ENCODE measurements around the gene GPAM. TPM values are rescaled to one million over a fixed set of nuclear protein-coding genes. Genes with fewer than 3 reads are reported as not detected.

GPAM gene
- total RNA-seq, 2 donors from 2014 or later = 8.5 to 11.2 TPM

DNA sequence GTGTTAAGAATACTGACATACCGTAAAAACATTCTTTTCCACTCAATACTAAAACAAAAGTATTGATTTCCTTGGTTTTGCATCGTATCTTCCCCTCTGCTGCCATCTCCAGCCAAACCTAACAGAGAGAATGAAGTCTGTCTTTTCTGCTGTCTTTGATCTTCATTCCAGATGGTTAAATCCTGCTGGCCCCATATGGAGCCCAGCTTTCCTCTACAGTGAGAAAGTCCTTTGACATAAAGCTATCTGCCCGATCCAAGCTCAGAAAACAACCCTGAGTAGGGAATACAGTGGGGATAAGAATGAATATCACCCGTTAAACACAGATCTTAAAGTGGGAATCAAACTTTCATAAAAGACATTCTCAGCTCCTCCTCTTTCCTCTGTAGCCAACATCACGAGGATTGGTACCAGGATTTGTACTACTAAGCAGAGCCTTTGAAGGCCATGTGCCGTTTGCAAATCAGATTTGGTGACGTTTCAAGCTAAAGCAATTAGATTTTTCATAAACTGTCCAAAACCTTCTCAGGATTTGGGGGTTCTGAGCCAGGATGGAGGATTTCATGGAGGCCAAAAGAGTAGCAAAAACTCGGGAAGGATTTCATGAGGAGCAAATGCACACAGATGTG lies 30.8 kb upstream of the GPAM start:
- ATAC-seq (ENCODE audit: insufficient number of reproducible peaks, low FRiP score, low read depth) (no peak), DNase-seq (ENCODE audit: low spot score) (no peak)
- peaks cover 0 to 5% of the 10 kb centered on the region in 2 donors for H3K4me1 ChIP-seq (ENCODE audit: control insufficient read depth in 1 of 2, low read depth in 2 of 2)
- H3K27ac ChIP-seq = no peak overlapping the region
- H3K36me3 ChIP-seq = no peaks in the 10 kb centered on the region
- TF ChIP-seq, protein P1, sequence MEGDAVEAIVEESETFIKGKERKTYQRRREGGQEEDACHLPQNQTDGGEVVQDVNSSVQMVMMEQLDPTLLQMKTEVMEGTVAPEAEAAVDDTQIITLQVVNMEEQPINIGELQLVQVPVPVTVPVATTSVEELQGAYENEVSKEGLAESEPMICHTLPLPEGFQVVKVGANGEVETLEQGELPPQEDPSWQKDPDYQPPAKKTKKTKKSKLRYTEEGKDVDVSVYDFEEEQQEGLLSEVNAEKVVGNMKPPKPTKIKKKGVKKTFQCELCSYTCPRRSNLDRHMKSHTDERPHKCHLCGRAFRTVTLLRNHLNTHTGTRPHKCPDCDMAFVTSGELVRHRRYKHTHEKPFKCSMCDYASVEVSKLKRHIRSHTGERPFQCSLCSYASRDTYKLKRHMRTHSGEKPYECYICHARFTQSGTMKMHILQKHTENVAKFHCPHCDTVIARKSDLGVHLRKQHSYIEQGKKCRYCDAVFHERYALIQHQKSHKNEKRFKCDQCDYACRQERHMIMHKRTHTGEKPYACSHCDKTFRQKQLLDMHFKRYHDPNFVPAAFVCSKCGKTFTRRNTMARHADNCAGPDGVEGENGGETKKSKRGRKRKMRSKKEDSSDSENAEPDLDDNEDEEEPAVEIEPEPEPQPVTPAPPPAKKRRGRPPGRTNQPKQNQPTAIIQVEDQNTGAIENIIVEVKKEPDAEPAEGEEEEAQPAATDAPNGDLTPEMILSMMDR (IDR thresholded peaks at IDR 0.05) = no peak
- no peaks in the 10 kb centered on the region for H3K9me3 ChIP-seq
- H3K4me3 ChIP-seq = no peak overlapping the region
- no peaks in the 10 kb centered on the region for H3K27me3 ChIP-seq (replicated peaks; ENCODE audit: insufficient read depth)

- Histone ChIP-seq H3K9me3 (no peaks in the 10 kb centered on the region), H3K27ac (no peak overlapping the region), H3K4me3 (no peak overlapping the region), H3K27me3 (replicated peaks; ENCODE audit: insufficient read depth) (no peaks in the 10 kb centered on the region), H3K36me3 (no peaks in the 10 kb centered on the region), H3K4me1 (ENCODE audit: control insufficient read depth in 1 of 2, low read depth in 2 of 2) (peaks cover under 1 to 11% of the 10 kb centered on the region in 2 donors)
- ATAC-seq (ENCODE audit: insufficient number of reproducible peaks, low FRiP score, low read depth) (no peak), DNase-seq (ENCODE audit: low spot score) (no peak)
- TF ChIP-seq, protein P1 (IDR thresholded peaks at IDR 0.05) = no peak
Measured at GRCh38 chr10:112213836-112214235, 30.3 kb upstream of the GPAM start.

DNA sequence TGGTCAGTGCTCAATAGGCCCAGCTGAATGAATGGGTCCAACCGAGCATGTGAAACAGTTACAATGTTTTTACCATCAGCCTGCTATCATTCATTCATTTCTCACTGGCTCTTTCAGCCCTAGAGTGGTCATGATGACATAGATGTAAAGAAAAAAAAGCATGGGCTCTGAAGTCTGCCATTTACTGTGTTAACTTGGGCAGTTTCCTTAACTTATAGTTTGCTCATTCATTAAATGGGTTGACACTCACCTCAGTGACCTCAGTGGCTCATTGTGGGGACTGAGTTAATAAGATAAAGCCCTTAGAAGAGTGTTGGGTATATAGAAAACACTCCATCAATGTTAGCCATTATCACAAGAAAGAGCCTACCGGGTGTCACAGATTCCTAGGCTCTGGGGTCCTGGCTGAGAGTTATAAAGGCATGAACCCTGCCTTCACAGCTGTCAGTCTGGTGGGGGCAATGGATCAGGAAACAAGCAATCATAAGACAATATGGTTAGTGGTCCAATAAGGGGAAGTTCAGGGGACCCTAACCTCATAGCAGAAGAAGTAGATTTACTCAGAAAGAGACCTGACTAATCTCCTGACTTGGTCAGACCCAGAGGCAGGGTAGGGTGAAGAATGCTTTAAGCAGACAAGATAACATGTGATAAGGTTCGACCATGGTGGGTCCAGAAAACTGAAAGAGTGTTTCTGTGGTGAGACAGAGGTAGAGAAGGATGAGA lies 29.7 kb upstream of the GPAM start:
- TF ChIP-seq, protein P1 (IDR thresholded peaks at IDR 0.05) = no peak
- H3K27ac ChIP-seq = no peak overlapping the region

GRCh38 chr10:112210666-112211065 lies 27.1 kb upstream of the GPAM start:
- H3K27me3 ChIP-seq (replicated peaks; ENCODE audit: insufficient read depth) = no peaks in the 10 kb centered on the region
- ATAC-seq (ENCODE audit: insufficient number of reproducible peaks, low FRiP score, low read depth) = no peak
- TF ChIP-seq, protein P1 (IDR thresholded peaks at IDR 0.05) = no peak

More for the DNA sequence above, 29.7 kb upstream of the GPAM start:
- Histone ChIP-seq H3K4me3 (no peak overlapping the region), H3K27me3 (replicated peaks; ENCODE audit: insufficient read depth) (no peaks in the 10 kb centered on the region), H3K9me3 (no peaks in the 10 kb centered on the region), H3K4me1 (ENCODE audit: control insufficient read depth in 1 of 2, low read depth in 2 of 2) (peaks cover 3 to 17% of the 10 kb centered on the region in 2 donors), H3K36me3 (no peaks in the 10 kb centered on the region)
- no peak for ATAC-seq (ENCODE audit: insufficient number of reproducible peaks, low FRiP score, low read depth)
- DNase-seq (ENCODE audit: low spot score) = no peak

DNA sequence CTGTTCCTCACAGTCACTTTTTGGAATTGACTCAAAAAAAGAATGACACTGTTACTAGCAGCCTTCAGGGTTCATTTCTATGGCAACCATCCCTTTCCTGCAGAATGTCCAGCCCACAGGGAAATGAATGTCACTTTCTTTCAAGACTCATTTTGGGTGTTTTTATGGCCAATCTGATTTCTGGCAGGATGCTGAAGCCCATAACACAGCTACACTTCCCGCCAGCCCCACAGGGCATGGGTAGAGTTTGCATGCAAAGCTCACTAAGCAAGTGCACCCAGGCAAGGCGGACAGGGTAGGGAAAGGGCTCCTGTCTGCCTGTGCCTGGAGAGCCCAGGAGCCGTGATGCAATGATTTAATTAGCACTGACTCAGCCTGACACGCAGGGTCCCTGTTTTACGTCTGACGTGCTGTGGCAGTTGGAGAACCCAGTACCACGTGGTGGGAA lies 26.1 kb upstream of the GPAM start:
- Histone ChIP-seq H3K4me3 (no peak overlapping the region), H3K9me3 (no peaks in the 10 kb centered on the region), H3K4me1 (ENCODE audit: control insufficient read depth in 1 of 2, low read depth in 2 of 2) (peaks cover 13 to 29% of the 10 kb centered on the region in 2 donors), H3K27me3 (replicated peaks; ENCODE audit: insufficient read depth) (no peaks in the 10 kb centered on the region), H3K36me3 (no peaks in the 10 kb centered on the region), H3K27ac (peak overlapping the region in 1 of 2 donors; percentile 68)
- ATAC-seq (ENCODE audit: insufficient number of reproducible peaks, low FRiP score, low read depth) (no peak), DNase-seq (ENCODE audit: low spot score) (no peak)
- TF ChIP-seq, protein P1 (IDR thresholded peaks at IDR 0.05) = no peak

More at GRCh38 chr10:112210666-112211065, 27.1 kb upstream of the GPAM start:
- H3K4me3 ChIP-seq = no peak overlapping the region
- DNase-seq (ENCODE audit: low spot score) = no peak
- H3K4me1 ChIP-seq (ENCODE audit: control insufficient read depth in 1 of 2, low read depth in 2 of 2) = peaks cover 13 to 29% of the 10 kb centered on the region in 2 donors
- no peaks in the 10 kb centered on the region for H3K9me3 ChIP-seq
- no peak overlapping the region for H3K27ac ChIP-seq
- H3K36me3 ChIP-seq = no peaks in the 10 kb centered on the region

Data from thoracic aorta (tissue), 2 donors.